Karpas-422 (cell line): Measurements from ENCODE around the gene CAPRIN1. TPM values are rescaled to one million over a fixed set of nuclear protein-coding genes. Genes with fewer than 3 reads are reported as not detected.

Source experiments
- DNase-seq: peaks from one replicate; pipeline ENCODE4 v3.0.0-alpha.2; 2015
- H2AFZ ChIP-seq: fragments of 200-600 bp; sonication (generic); 2 replicates; pipeline ENCODE4 v1.6.1; 2014; ENCODE audit warnings: antibody characterized with exemption, low read length, mixed read lengths
- H3K27ac ChIP-seq: fragments of 200-600 bp; sonication (generic); 2 replicates; pipeline ENCODE4 v1.5.1; 2014; ENCODE audit warnings: mild to moderate bottlenecking, low read length, moderate library complexity
- H3K27me3 ChIP-seq: fragments of 200-600 bp; sonication (generic); 2 replicates; pipeline ENCODE4 v1.6.1; 2014; ENCODE audit warnings: low read length, mixed read lengths
- H3K36me3 ChIP-seq: fragments of 200-600 bp; sonication (generic); 2 replicates; pipeline ENCODE4 v1.6.1; 2014; ENCODE audit warnings: low read length, mixed read lengths; ENCODE audit not compliant: insufficient read depth
- H3K4me1 ChIP-seq: fragments of 200-600 bp; sonication (generic); 2 replicates; pipeline ENCODE4 v1.6.1; 2014; ENCODE audit warnings: mild to moderate bottlenecking, low read length, mixed read lengths
- H3K4me2 ChIP-seq: fragments of 200-600 bp; sonication (generic); 2 replicates; pipeline ENCODE4 v1.6.1; 2014; ENCODE audit warnings: low read length, low read depth, mild to moderate bottlenecking; ENCODE audit not compliant: poor library complexity, severe bottlenecking
- H3K4me3 ChIP-seq: fragments of 200-600 bp; sonication (generic); 2 replicates; pipeline ENCODE4 v1.5.1; 2014; ENCODE audit warnings: mild to moderate bottlenecking, antibody characterized with exemption, low read length, mixed read lengths
- H3K79me2 ChIP-seq: fragments of 200-600 bp; sonication (generic); 2 replicates; pipeline ENCODE4 v1.6.1; 2014; ENCODE audit warnings: mild to moderate bottlenecking, low read length, mixed read lengths
- H3K9ac ChIP-seq: fragments of 200-600 bp; sonication (generic); 2 replicates; pipeline ENCODE4 v1.6.0; 2014; ENCODE audit warnings: low read length
- H3K9me2 ChIP-seq: fragments of 200-600 bp; sonication (generic), shearing (Covaris generic); replicated peaks from 2 replicates; pipeline ENCODE4 v1.6.0; 2014; ENCODE audit warnings: mild to moderate bottlenecking, low read length, moderate library complexity; ENCODE audit not compliant: insufficient read depth
- H3K9me3 ChIP-seq: fragments of 300-700, 200-600 bp; sonication (generic); 2 replicates; pipeline ENCODE4 v1.6.1; 2014; ENCODE audit warnings: low read length, mixed read lengths
- H4K20me1 ChIP-seq: fragments of 200-600 bp; sonication (generic); 2 replicates; pipeline ENCODE4 v1.6.1; 2014; ENCODE audit warnings: mild to moderate bottlenecking, antibody characterized with exemption, low read length, low read depth; ENCODE audit not compliant: insufficient read depth
- total RNA-seq: library from RNA; depleted of rRNA; stranded (reverse); fragments of >200 nt; shearing (Covaris generic); gene quantifications from 2 replicates; pipeline ENCODE4 v1.2.3, GENCODE V29; 2014; ENCODE audit warnings: low replicate concordance

The CAPRIN1 gene
- total RNA-seq, 1 experiment from 2014 or later = 195 TPM

DNA sequence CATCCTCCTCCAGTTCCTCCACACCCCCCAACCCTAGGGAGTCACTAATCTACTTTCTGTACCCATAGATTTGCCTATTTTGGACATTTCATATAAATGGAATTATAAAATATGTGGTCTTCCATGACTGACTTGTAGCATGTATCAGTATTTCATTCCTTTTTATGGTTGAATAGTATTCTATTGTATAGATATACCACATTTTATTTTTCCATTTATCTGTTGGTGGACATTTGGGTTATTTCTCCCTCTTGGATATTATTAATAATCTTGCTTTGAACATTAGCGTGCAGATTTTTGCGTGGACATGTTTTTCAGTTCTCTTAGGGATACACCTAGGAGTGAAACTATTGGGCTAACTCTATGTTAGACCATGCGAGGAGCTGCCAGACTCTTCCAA is 77.3 kb downstream of the CAPRIN1 start:
- Histone ChIP-seq H3K27ac (no peak overlapping the region), H3K79me2 (peaks cover 38% of the 10 kb centered on the region), H3K36me3 (peaks cover 82% of the 10 kb centered on the region), H3K4me2 (no peak overlapping the region), H3K27me3 (no peaks in the 10 kb centered on the region), H3K9me3 (no peaks in the 10 kb centered on the region), H3K9ac (no peak overlapping the region), H3K9me2 (no peaks in the 10 kb centered on the region), H3K4me1 (peaks cover 10% of the 10 kb centered on the region), H2AFZ (no peak overlapping the region), H3K4me3 (no peak overlapping the region), H4K20me1 (no peaks in the 10 kb centered on the region)
- DNase-seq = no peak

DNA sequence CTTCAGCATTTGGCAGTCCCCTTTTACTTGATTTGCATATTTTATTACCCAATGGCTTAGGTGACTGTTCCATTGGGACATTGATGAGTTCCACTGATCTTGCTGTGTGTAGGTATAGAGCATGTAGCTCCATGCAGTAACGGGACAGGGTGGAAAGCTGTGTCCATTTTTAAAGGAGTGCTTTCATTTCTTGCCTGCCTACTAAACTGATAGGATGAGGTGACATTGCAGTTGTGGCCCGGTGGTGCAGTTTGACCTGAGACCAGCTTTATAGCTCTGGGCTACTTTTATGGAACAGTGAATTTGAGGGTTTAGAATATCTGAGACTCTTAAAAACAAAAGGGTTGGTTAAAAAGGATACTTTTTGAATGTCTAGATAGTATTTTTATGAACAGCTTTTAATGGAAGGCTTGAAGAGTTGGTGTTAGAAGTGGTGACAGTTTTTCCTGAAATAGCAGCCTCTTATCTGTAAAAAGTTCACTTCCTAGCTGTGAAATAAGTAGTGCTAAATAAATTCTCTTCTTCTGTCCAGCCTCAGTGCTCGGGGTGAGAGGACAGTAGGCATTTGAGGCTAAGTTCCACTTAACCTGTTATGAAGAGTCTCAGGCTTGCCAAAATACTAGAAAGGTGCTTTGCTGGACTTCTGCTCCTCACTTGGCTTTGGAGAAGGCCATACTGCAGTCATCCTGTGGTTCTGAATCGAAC is 80.9 kb downstream of the CAPRIN1 start:
- Histone ChIP-seq H3K4me1 (peaks cover 10% of the 10 kb centered on the region), H3K4me3 (no peak overlapping the region), H3K36me3 (peaks cover 61% of the 10 kb centered on the region), H2AFZ (no peak overlapping the region), H4K20me1 (no peaks in the 10 kb centered on the region), H3K27ac (no peak overlapping the region), H3K9ac (no peak overlapping the region), H3K9me2 (no peaks in the 10 kb centered on the region), H3K79me2 (peaks cover 16% of the 10 kb centered on the region), H3K4me2 (no peak overlapping the region), H3K27me3 (no peaks in the 10 kb centered on the region), H3K9me3 (no peaks in the 10 kb centered on the region)
- no peak for DNase-seq

DNA sequence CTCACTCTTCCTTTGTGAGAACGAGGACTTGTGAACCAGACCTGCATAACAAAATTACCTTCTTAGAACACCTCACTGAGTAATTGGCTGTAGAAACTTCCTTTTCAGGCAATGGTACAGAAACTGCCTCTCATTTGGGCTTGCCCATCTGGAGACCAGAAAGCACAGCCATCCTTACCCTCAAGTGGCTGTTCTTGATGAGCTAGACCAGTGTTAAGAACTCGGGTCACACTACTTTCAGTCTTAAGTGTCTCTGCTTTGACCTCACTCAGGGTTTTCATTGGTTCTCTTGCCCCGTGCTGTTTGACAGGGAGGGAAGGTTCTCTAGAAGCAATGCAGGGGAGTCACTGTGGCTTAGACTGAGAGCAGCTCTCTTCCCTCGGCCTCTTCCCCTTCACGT is 83.2 kb downstream of the CAPRIN1 start:
- DNase-seq = no peak
- Histone ChIP-seq H4K20me1 (0 out of 2 replicates have a peak, but pooled peaks cover 6% of the 10 kb centered on the region), H3K9me3 (no peaks in the 10 kb centered on the region), H3K4me3 (no peak overlapping the region), H3K27ac (no peak overlapping the region), H3K9me2 (no peaks in the 10 kb centered on the region), H3K9ac (no peak overlapping the region), H3K27me3 (no peaks in the 10 kb centered on the region), H3K4me1 (peaks cover 10% of the 10 kb centered on the region), H3K79me2 (peaks cover 12% of the 10 kb centered on the region; the same call in 1 of the 2 replicates), H3K4me2 (no peak overlapping the region), H2AFZ (no peak overlapping the region), H3K36me3 (peaks cover 52% of the 10 kb centered on the region)

DNA sequence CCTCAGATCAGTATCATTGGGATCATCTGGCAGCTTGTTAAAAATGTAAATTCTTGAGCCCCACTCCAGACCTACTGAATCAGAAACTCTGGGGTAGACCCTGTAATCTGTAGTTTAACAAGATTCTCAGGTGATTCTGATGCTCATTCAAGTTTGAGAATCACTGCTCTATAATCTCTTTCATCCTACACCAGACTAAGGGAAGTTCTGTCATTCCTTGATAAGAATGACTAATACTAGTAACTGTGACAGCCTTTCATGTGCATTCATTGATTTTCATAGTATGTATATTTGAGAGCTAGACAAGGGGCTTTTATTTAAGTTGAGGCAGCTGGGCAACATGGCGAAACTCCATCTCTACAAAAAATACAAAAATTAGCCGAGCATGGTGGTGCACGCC is 83.9 kb downstream of the CAPRIN1 start:
- Histone ChIP-seq H3K9me3 (no peaks in the 10 kb centered on the region), H3K27ac (no peak overlapping the region), H3K4me1 (peaks cover 10% of the 10 kb centered on the region), H3K79me2 (peaks cover 12% of the 10 kb centered on the region; the same call in 1 of the 2 replicates), H4K20me1 (0 out of 2 replicates have a peak, but pooled peaks cover 9% of the 10 kb centered on the region), H3K36me3 (peaks cover 49% of the 10 kb centered on the region), H3K4me3 (no peak overlapping the region), H3K27me3 (no peaks in the 10 kb centered on the region), H3K9me2 (no peaks in the 10 kb centered on the region), H3K9ac (no peak overlapping the region), H2AFZ (no peak overlapping the region), H3K4me2 (no peak overlapping the region)
- no peak for DNase-seq

DNA sequence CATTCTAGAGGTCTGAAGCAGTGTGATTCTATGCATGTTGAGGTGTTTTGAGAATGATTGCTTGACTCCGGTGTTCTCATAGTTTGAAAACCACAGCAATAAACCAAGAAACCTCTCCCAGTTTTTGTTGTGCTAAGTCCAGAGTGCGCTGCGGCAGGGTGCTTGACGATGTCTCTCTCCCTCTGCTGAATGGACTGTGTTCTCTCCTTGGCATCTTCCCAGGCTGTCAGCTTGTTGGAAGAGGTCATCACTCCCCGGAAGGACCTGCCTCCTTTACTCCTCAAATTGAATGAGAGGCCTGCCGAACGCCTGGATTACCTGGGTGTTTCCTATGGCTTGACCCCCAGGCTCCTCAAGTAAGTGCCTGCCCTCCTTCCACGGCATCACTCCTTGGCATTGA is 84.9 kb downstream of the CAPRIN1 start:
- peaks cover 6% of the 10 kb centered on the region; the same call in 1 of the 2 replicates for H3K79me2 ChIP-seq
- H3K4me1 ChIP-seq = peaks cover 6% of the 10 kb centered on the region
- H3K9me2 ChIP-seq = no peaks in the 10 kb centered on the region
- H3K36me3 ChIP-seq = peaks cover 49% of the 10 kb centered on the region
- H3K27ac ChIP-seq = no peak overlapping the region
- H3K27me3 ChIP-seq = no peaks in the 10 kb centered on the region
- 0 out of 2 replicates have a peak, but pooled peaks cover 10% of the 10 kb centered on the region for H4K20me1 ChIP-seq
- H3K4me2 ChIP-seq = no peak overlapping the region
- DNase-seq = no peak
- no peak overlapping the region for H3K9ac ChIP-seq
- no peak overlapping the region for H3K4me3 ChIP-seq
- H2AFZ ChIP-seq = no peak overlapping the region
- no peaks in the 10 kb centered on the region for H3K9me3 ChIP-seq

DNA sequence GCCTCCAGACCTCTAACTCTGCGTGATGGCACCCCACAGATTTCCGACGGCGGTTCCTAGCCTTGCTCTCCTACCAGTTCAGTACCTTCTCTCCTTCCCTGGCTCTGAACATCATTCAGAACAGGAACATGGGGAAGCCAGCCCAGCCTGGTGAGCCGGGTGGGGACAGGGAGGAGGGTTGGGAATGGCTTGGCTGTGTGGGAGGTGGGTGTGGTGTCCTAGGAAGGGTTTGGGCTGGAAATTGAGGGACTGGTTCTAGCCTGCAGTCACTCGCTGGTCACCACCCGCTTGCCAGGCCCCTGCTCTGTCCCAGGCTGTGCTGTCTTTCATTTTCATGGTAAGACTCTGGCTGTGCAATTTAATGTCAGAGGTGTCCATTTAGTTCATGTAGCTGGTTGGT is 87.8 kb downstream of the CAPRIN1 start:
- Histone ChIP-seq H3K9me2 (no peaks in the 10 kb centered on the region), H4K20me1 (0 out of 2 replicates have a peak, but pooled peaks cover 10% of the 10 kb centered on the region), H3K27me3 (no peaks in the 10 kb centered on the region), H3K79me2 (peaks cover 6% of the 10 kb centered on the region; the same call in 1 of the 2 replicates), H3K9ac (no peak overlapping the region), H3K4me2 (no peak overlapping the region), H3K4me1 (no peaks in the 10 kb centered on the region), H3K4me3 (no peak overlapping the region), H3K27ac (no peak overlapping the region), H3K36me3 (peaks cover 62% of the 10 kb centered on the region), H2AFZ (no peak overlapping the region), H3K9me3 (no peaks in the 10 kb centered on the region)
- DNase-seq = no peak

DNA sequence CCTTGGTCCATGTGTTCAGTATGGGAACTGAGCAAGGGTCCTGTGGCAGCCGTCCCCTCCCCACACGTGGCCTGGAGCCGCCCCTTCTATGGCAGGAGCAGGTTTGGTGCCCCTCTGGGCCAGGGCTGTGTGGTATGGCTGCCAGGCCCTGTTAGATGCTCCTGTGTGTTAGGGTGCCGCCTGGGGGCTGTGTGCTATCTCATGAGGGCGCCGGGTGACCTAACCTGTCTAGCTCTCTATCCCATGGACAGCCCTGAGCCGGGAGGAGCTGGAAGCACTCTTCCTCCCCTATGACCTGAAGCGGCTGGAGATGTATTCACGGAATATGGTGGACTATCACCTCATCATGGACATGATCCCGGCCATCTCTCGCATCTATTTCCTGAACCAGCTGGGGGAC is 88.6 kb downstream of the CAPRIN1 start:
- no peaks in the 10 kb centered on the region for H3K9me3 ChIP-seq
- H3K4me2 ChIP-seq = no peak overlapping the region
- H3K9me2 ChIP-seq = no peaks in the 10 kb centered on the region
- H3K36me3 ChIP-seq = peaks cover 67% of the 10 kb centered on the region
- no peak overlapping the region for H3K9ac ChIP-seq
- no peak overlapping the region for H2AFZ ChIP-seq
- no peaks in the 10 kb centered on the region for H3K4me1 ChIP-seq
- no peak overlapping the region for H3K4me3 ChIP-seq
- H3K79me2 ChIP-seq = peaks cover 6% of the 10 kb centered on the region; the same call in 1 of the 2 replicates
- H3K27me3 ChIP-seq = no peaks in the 10 kb centered on the region
- no peak overlapping the region for H3K27ac ChIP-seq
- no peak for DNase-seq
- 0 out of 2 replicates have a peak, but pooled peaks cover 10% of the 10 kb centered on the region for H4K20me1 ChIP-seq

DNA sequence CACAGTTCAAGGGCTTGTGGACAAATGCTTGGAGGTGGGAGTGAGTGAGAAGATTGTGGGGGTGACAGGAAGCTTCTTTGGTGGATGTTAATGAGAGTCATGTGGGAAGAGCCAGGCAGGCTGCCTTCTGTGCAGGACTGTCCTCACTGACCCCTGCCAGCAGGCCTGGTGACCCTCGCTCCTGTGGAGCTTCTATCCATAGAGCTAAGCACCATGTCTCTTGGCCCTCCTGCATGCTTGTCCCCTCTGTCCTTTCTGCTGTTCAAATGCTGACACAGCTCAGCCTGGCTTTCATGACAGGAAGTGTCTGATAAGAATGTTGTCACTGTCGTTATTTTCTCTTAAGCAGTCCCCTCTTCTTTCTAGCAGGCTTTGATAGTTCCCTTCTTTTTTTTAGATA is 91.5 kb downstream of the CAPRIN1 start:
- H3K4me3 ChIP-seq = no peak overlapping the region
- H3K27me3 ChIP-seq = no peaks in the 10 kb centered on the region
- no peaks in the 10 kb centered on the region for H3K9me2 ChIP-seq
- no peak overlapping the region for H3K4me2 ChIP-seq
- 0 out of 2 replicates have a peak, but pooled peaks cover 10% of the 10 kb centered on the region for H4K20me1 ChIP-seq
- no peak overlapping the region for H3K27ac ChIP-seq
- 0 out of 2 replicates have a peak, but pooled peaks cover under 1% of the 10 kb centered on the region for H3K79me2 ChIP-seq
- H2AFZ ChIP-seq = no peak overlapping the region
- H3K9ac ChIP-seq = no peak overlapping the region
- DNase-seq = no peak
- no peaks in the 10 kb centered on the region for H3K4me1 ChIP-seq
- peaks cover 77% of the 10 kb centered on the region for H3K36me3 ChIP-seq
- no peaks in the 10 kb centered on the region for H3K9me3 ChIP-seq
